HL-60 (cell line): ENCODE data around the gene SPATA17.

ENCODE experiments used
- DNase-seq, 2 experiments: peaks; one replicate each; pipeline ENCODE4 v3.0.0-alpha.2; 2010 to 2020; ENCODE audit warnings: low read depth in 1 of 2, low spot score in 1 of 2
- H3K27ac ChIP-seq: fragments of 250-450 bp; sonication (Bioruptor Pico); replicated peaks from 2 replicates; pipeline ENCODE4 v1.5.1; 2020; ENCODE audit warnings: mild to moderate bottlenecking, moderate library complexity
- H3K27me3 ChIP-seq: fragments of 250-450 bp; sonication (Bioruptor Pico); 2 replicates; pipeline ENCODE4 v1.5.1; 2021; ENCODE audit warnings: mild to moderate bottlenecking, moderate library complexity; ENCODE audit not compliant: insufficient read depth, poor library complexity, severe bottlenecking
- H3K4me3 ChIP-seq: replicated peaks from 2 replicates; pipeline ENCODE4 v1.5.1; 2011; ENCODE audit warnings: mild to moderate bottlenecking, control low read depth, low read length; ENCODE audit not compliant: insufficient read depth
- CTCF ChIP-seq: IDR thresholded peaks from one replicate; pipeline ENCODE4 v1.5.1; 2011; ENCODE audit warnings: low read length, control low read depth, inconsistent platforms; ENCODE audit not compliant: insufficient read depth
- GABPA ChIP-seq: IDR thresholded peaks from 2 replicates; pipeline ENCODE4 v1.6.1; 2012; ENCODE audit warnings: low read depth
- POLR2AphosphoS5 ChIP-seq: IDR thresholded peaks from 2 replicates; pipeline ENCODE4 v1.6.1; 2012; ENCODE audit warnings: low read depth
- REST ChIP-seq: IDR thresholded peaks from 2 replicates; pipeline ENCODE4 v1.6.1; 2012; ENCODE audit warnings: low read depth; ENCODE audit not compliant: insufficient replicate concordance
- SPI1 ChIP-seq: IDR thresholded peaks from 2 replicates; pipeline ENCODE4 v1.6.1; 2012; ENCODE audit warnings: low read depth, mild to moderate bottlenecking, borderline replicate concordance

The SPATA17 gene

GRCh38 chr1:217867446-217867995, 236.4 kb downstream of the SPATA17 start:
- no peaks in the 10 kb centered on the region for H3K27me3 ChIP-seq
- no peak overlapping the region for H3K4me3 ChIP-seq
- TF ChIP-seq GABPA, result no peak
- no peak for TF ChIP-seq REST
- no peak for TF ChIP-seq POLR2AphosphoS5
- no peak for TF ChIP-seq CTCF

GRCh38 chr1:217871955-217872354, 240.8 kb downstream of the SPATA17 start:
- Histone ChIP-seq H3K27me3 (no peaks in the 10 kb centered on the region), H3K4me3 (no peak overlapping the region), H3K27ac (no peak overlapping the region)
- TF ChIP-seq POLR2AphosphoS5, result no peak
- TF ChIP-seq REST, result no peak
- TF ChIP-seq GABPA, result no peak
- TF ChIP-seq SPI1, result no peak
- no peak for TF ChIP-seq CTCF
- DNase-seq, result no peak

More at GRCh38 chr1:217867446-217867995, 236.4 kb downstream of the SPATA17 start:
- DNase-seq, result no peak
- H3K27ac ChIP-seq, result no peak overlapping the region

- TF ChIP-seq CTCF (no peak), SPI1 (no peak), REST (no peak), POLR2AphosphoS5 (no peak), GABPA (no peak)
- Histone ChIP-seq H3K4me3 (no peak overlapping the region), H3K27ac (no peak overlapping the region), H3K27me3 (no peaks in the 10 kb centered on the region)
- DNase-seq, result no peak
Observed at GRCh38 chr1:217875229-217875628, 244.1 kb downstream of the SPATA17 start.
